GM19351 (cell line): ENCODE results near the gene PIM3.

Experiments used
- ATAC-seq: cut with Tn5 transposase; IDR thresholded peaks from one replicate; pipeline ENCODE4 v1.9.1; 2021; ENCODE audit warnings: mild to moderate bottlenecking, moderate library complexity; ENCODE audit not compliant: unreplicated experiment

Gene PIM3

DNA sequence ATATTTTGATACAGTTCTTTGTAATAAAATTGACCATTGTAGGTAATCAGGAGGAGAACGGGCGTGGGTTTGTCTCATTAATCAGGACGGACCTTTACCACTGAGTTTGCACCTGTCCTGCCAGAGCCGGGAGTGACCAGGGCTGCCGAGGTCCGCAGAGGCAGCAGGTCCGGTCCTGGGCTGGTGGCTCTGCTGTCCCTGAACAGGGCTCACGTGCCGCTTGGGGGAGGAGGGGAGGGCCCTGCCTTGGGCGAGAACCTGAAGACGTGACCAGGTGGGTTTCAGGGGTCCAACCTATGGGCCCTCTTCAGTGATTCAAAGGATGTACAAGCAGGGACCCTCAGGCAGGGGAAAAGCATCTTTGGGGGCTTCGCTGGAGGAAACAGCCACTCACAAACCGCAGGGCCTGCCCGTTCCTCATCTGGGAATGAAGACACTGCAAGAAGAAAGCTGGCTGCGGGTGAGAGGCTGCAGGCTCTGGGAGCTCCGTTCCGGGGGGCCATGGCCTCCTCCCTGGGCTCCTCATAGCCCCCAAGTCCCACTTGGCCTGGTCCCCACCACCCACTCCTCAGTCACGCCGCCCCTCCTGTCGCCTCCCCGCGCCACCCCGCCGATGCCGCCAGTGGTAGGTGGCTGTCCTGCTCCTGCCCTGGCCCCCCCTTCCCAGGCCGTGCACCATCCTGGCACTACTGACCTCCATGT, 32.9 kb upstream of the PIM3 start:
- ATAC-seq: no peak

DNA sequence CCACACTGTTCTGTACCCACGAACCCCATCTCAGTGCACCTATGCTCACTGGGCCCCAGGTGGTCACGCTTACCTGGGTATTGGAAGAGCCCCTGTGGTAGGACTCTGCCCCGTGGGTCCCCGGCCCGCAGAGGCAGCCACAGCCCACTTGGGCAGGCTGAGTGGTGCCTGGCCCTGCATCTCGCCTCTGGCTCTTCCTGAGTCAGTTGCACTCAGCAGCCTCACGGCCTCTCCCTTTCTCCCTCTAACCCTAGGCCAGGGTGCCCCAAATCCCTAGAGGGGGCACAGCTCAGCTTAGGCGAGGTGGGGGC, 32.4 kb upstream of the PIM3 start:
- ATAC-seq: no peak

DNA sequence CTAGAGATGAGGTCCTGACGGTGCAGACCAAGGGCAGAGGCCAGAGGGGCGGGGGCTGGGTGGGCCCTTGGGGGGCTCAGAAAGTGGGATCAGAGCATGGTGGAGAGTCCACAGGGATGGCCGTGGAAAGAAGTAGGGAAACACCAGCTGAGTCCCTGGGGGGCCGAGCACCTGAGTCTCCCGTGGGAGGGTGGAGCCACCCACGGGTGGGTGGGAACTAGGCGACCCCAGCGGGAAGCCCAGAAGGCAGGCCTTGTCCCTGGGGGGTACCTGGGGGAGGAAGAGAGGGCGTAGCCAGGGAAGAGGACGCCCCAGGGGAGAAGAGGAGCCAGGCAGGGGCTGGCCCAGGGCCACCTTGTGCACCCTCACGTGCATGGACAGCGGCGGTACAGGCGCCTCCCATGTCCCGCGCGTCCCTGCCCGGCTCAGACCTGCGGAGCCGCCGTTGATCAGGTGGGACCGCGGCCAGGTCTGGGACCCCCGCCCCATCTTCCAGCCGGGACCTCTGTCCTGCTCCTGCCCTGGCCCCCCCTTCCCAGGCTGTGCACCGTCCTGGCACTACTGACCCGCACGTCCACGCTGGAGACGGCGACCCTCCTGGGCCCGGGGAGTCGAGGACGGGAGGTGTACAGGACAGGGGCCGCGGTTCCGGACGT, 31.9 kb upstream of the PIM3 start:
- ATAC-seq: no peak

- peak; percentile 44 for ATAC-seq
Observed at GRCh38 chr22:49929211-49929979, 31.2 kb upstream of the PIM3 start.

GRCh38 chr22:49929994-49930575, 30.5 kb upstream of the PIM3 start:
- ATAC-seq: no peak

GRCh38 chr22:49930596-49931412, 29.8 kb upstream of the PIM3 start:
- no peak for ATAC-seq

DNA sequence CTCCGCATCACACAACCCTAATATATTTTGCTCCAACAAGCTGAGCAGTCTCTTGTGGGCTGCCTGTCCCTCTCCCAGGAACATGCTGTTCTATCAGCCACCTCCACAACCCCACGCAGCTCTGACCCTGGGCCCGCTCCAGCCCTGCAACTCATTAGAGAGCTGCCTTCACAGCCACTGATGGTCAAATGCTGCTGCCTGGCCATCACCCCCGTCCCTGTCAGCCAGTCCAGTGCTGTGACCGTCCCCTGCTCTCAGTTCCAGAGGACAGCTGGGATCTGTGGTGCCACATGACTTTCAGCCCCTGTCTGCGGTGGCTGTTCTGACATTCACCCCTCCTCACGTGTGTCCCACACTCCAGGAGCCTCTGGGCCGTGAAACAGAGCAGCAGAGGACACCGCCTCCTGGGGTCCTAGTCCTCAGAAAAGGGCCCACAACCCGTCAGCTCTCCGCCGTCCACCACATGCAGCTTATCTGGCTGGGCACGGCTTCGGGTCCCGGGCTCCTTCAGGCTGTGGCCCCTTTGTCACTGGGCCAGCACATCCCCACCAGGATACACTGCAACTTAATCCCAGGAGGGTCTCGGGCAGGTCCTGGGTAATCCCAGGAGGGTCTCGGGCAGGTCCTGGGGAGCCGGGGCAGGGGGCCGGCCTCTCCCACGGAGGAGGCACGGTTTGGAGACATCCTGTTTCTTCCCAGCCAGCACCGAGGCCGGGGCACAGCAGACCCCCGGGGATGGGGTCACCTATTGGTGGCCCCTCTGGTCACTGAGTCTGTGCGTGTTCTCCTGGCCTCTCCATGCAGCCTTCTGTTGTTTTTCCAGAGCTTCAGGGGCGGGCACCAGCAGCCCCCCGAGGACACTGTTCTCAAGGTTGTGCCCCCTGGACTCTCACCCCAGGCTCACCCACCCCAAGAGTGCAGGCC, 27.1 kb upstream of the PIM3 start:
- ATAC-seq: no peak

DNA sequence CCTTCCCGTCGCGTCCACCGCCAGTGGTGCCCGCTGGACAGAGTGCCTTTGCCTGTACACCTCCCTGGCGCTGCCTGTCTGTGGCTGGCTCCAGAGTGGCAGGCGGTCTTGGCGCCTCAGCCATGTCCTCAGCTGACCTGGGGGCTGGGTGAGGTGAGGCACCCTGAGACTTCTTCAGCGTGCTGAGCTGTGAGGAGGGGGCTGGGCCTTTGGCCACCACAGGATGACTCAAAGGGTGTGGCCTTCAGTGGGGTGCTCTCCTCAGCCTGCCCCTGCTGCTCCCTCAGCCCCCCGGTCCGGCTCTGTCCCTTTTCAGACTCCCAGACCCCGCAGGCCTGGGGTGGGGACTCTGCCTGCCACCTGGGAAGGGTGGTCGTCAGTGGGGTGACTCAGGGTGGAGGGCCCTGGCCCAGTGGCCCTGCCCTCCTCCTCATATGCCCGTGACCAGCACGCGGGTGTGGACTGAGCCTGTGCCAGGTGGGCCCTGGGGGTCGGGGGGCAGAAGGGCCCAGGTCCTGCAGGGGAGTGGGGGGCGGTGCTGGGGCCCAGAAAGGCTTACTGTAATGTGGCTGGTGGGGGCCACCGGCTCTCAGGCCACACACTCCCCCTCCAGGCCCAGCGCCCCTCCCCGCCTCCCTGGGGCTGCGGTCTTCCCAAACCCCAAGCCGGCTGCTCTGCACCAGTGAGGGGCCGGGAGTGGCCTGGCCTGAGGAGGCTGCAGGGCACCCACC, 26.2 kb upstream of the PIM3 start:
- ATAC-seq: no peak

GRCh38 chr22:49934891-49935557, 25.5 kb upstream of the PIM3 start:
- no peak for ATAC-seq

- ATAC-seq: no peak
Observed at GRCh38 chr22:49935561-49935960, 25.0 kb upstream of the PIM3 start.

DNA sequence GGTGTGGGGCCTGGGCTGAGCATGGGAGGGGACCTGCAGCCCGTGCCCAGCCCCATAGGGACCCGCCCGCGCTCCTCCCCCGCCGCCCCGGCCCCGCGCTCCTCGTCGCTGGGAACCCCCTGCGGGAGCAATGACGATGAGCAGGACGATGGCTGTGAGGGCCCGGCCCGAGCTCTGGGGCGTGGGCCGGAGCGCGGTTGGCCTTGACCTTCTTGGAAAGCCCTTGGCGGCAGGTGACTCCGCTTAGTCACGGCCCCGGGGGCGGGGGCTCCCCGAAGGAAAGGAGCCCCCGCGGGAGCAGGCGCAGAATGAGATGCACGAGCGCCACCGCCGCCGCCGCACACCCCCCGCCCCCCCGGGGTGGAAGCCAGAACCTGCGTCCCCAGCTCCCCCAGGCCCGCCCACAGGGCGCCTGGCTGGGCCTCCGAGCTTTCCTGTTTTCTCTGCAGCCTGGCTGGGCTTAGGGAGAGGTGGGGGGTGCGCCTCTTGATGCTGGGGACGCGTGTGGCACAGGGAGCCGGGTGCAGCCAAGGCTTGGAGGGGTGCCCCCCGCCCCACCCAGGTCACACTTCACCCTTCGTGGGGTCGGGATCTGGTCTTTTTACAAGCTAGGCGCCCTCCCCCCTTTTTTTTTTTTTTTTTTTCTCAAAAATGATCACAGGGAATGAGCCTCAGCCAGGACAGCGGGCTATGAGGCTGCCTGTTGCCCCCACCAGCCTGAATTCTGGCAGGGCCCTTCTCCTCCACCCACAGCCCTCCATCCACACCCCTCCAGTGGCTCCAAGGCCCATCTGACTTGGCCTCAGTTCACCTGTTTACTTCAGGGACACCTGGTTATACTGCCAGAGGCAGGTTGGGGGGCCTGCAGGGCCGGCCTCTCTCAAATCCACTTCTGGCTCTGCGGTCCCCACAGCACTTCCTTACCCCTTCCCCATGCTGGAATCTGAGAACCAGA, 24.3 kb upstream of the PIM3 start:
- peak; percentile 72 for ATAC-seq

- no peak for ATAC-seq
Observed at GRCh38 chr22:49936973-49937757, 23.4 kb upstream of the PIM3 start.

- no peak for ATAC-seq
Observed at GRCh38 chr22:49937758-49938564, 22.6 kb upstream of the PIM3 start.

- no peak for ATAC-seq
Observed at GRCh38 chr22:49938565-49939136, 21.9 kb upstream of the PIM3 start.

- no peak for ATAC-seq
Observed at GRCh38 chr22:49941507-49942316, 18.9 kb upstream of the PIM3 start.
